SIG-M5 (cell line): ENCODE results near the gene CEP95.

Experiments
- DNase-seq: peaks from one replicate; lab custom pipeline; 2025; lab: John Stamatoyannopoulos, UW

Gene CEP95

GRCh38 chr17:64520359-64520758 lies 13.6 kb downstream of the CEP95 start:
- no peak for DNase-seq

- DNase-seq = no peak
Observed at GRCh38 chr17:64527914-64528313, 21.1 kb downstream of the CEP95 start.

- no peak for DNase-seq
Observed at GRCh38 chr17:64529221-64529620, 22.4 kb downstream of the CEP95 start.

- DNase-seq = no peak
Observed at GRCh38 chr17:64531955-64532371, 25.2 kb downstream of the CEP95 start.

GRCh38 chr17:64532409-64532808 lies 25.6 kb downstream of the CEP95 start:
- DNase-seq = no peak

GRCh38 chr17:64533784-64534183 lies 27.0 kb downstream of the CEP95 start:
- DNase-seq = no peak

GRCh38 chr17:64534187-64534586 lies 27.4 kb downstream of the CEP95 start:
- no peak for DNase-seq

- no peak for DNase-seq
Observed at GRCh38 chr17:64535357-64535756, 28.6 kb downstream of the CEP95 start.

- no peak for DNase-seq
Observed at GRCh38 chr17:64536913-64537312, 30.1 kb downstream of the CEP95 start.

- DNase-seq = no peak
Observed at GRCh38 chr17:64537488-64537887, 30.7 kb downstream of the CEP95 start.

- no peak for DNase-seq
Observed at GRCh38 chr17:64538508-64539130, 31.8 kb downstream of the CEP95 start.

GRCh38 chr17:64540118-64540776 lies 33.5 kb downstream of the CEP95 start:
- no peak for DNase-seq

GRCh38 chr17:64544742-64545141 lies 38.0 kb downstream of the CEP95 start:
- DNase-seq = no peak

GRCh38 chr17:64546716-64547115 lies 39.9 kb downstream of the CEP95 start:
- DNase-seq = no peak

- DNase-seq = no peak
Observed at GRCh38 chr17:64547319-64547718, 40.5 kb downstream of the CEP95 start.

- DNase-seq = no peak
Observed at GRCh38 chr17:64551461-64551860, 44.7 kb downstream of the CEP95 start.

- no peak for DNase-seq
Observed at GRCh38 chr17:64554028-64554637, 47.4 kb downstream of the CEP95 start.

- DNase-seq = no peak
Observed at GRCh38 chr17:64555281-64555680, 48.5 kb downstream of the CEP95 start.

- no peak for DNase-seq
Observed at GRCh38 chr17:64564098-64564497, 57.3 kb downstream of the CEP95 start.

GRCh38 chr17:64565563-64565962 lies 58.8 kb downstream of the CEP95 start:
- no peak for DNase-seq

GRCh38 chr17:64571746-64572145 lies 65.0 kb downstream of the CEP95 start:
- no peak for DNase-seq

- DNase-seq = no peak
Observed at GRCh38 chr17:64572682-64573154, 65.9 kb downstream of the CEP95 start.

- no peak for DNase-seq
Observed at GRCh38 chr17:64573214-64573613, 66.4 kb downstream of the CEP95 start.
